Esophagus squamous epithelium (tissue), 4 donors: ENCODE measurements around the gene PTDSS2.

ENCODE experiments used
- CTCF ChIP-seq, 6 experiments: fragments of 450-650 bp in 4 of 6; fragments of 200-600 bp in 2 of 6; sonication (generic) in 2 of 6; IDR thresholded peaks; one replicate each; pipeline ENCODE4 v1.5.1; 2016 to 2019; ENCODE audit warnings: antibody characterized with exemption in 6 of 6, mild to moderate bottlenecking in 4 of 6, moderate library complexity in 4 of 6
- POLR2A ChIP-seq, 4 donors: fragments of 450-650 bp; IDR thresholded peaks; one replicate each; pipeline ENCODE4 v1.6.1; 2017; ENCODE audit warnings: antibody characterized with exemption in 4 of 4, mild to moderate bottlenecking in 4 of 4, moderate library complexity in 3 of 4

- TF ChIP-seq CTCF (IDR thresholded peaks at IDR 0.05) = no peak
- TF ChIP-seq POLR2A (IDR thresholded peaks at IDR 0.05) = no peak
Measured at GRCh38 chr11:497565-498296, 47.7 kb downstream of the PTDSS2 start.
